ENCODE data around the gene C12orf76. TPM values are rescaled to one million over a fixed set of nuclear protein-coding genes. Genes with fewer than 3 reads are reported as not detected.

The C12orf76 gene
- total and polyA plus RNA-seq, 2 of the 4 experiments (the other 2 are of a cell fraction): 5.0 to 7.1 TPM

DNA sequence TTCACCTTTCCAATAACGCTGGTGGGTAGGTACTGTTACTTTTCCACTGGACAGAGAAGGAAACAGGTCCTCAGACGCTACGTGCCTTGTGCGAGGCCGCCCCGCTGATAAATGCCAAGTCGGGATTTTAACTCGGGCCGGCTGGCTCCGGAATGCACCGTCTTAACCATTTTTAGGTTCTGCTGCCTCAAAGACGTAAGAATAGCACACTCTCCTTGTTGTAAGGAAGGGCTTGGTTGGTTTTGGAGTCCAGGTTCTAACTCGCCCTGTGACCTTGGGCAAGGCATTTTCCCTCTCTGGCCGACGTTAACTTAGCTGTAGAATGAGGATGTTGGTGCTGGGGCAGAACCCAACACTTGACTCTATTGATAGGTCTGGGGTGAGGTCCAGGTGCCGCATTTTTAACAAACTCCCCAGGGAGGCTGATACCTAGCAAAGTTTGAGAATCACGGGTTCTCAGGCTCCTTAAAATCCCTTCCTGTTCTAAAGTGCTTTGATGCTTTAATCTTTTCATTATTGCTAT lies 48.3 kb downstream of the C12orf76 start:
- ChIA-PET POLR2A (ENCODE audit: unreplicated experiment) (interaction anchor here (0.6 kb wide), 1 partner anchor 92 kb away, joined by 3 read pairs; no protein-coding TSS in a partner anchor), CTCF (no interaction called here)
- peaks cover 18 to 40% of the 10 kb centered on the region in 2 experiments; a peak in 3 of 4 replicates for H3K79me1 ChIP-seq (ENCODE audit: low read depth in 1 of 2, low read length in 2 of 2)
- H4K5ac ChIP-seq (ENCODE audit: low read depth, low read length): peak overlapping the region; percentile 68
- BruUV-seq (replicated peaks): no TSS peak
- peak overlapping the region; percentile 87 for H3K27ac ChIP-seq (ENCODE audit: insufficient read depth, low read length)
- TF ChIP-seq MAZ (IDR thresholded peaks at IDR 0.05; ENCODE audit: borderline replicate concordance, low read depth, low read length): no peak
- no peak for TF ChIP-seq RFX5 (IDR thresholded peaks at IDR 0.05; ENCODE audit: low read depth, low read length)
- TF ChIP-seq BHLHE40 (IDR thresholded peaks at IDR 0.05; ENCODE audit: low read depth, low read length): no peak
- no peak for TF ChIP-seq CTCF (conservative IDR thresholded peaks at IDR 0.05; ENCODE audit: low read depth, low read length)
- no peak for TF ChIP-seq USF2 (IDR thresholded peaks at IDR 0.05; ENCODE audit: low read depth, low read length)
- no peak for TF ChIP-seq MXI1 (IDR thresholded peaks at IDR 0.05; ENCODE audit: borderline replicate concordance, low read depth, low read length)
- TF ChIP-seq CHD1 (IDR thresholded peaks at IDR 0.05; ENCODE audit: low read depth, low read length): no peak
- no peak for TF ChIP-seq NFE2L2 (IDR thresholded peaks at IDR 0.05; ENCODE audit: low read depth, low read length)
- TF ChIP-seq, protein P1, sequence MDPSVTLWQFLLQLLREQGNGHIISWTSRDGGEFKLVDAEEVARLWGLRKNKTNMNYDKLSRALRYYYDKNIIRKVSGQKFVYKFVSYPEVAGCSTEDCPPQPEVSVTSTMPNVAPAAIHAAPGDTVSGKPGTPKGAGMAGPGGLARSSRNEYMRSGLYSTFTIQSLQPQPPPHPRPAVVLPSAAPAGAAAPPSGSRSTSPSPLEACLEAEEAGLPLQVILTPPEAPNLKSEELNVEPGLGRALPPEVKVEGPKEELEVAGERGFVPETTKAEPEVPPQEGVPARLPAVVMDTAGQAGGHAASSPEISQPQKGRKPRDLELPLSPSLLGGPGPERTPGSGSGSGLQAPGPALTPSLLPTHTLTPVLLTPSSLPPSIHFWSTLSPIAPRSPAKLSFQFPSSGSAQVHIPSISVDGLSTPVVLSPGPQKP (IDR thresholded peaks at IDR 0.05; ENCODE audit: borderline replicate concordance, low read depth, low read length): no peak
- no peak for TF ChIP-seq POLR2A (IDR thresholded peaks at IDR 0.05; ENCODE audit: low read depth, low read length)
- no peak for TF ChIP-seq SMC3 (IDR thresholded peaks at IDR 0.05; ENCODE audit: low read depth, low read length)
- TF ChIP-seq CEBPB (IDR thresholded peaks at IDR 0.05; ENCODE audit: low read depth, low read length): no peak
- TF ChIP-seq MAFK (IDR thresholded peaks at IDR 0.05; ENCODE audit: low read depth, low read length): no peak
- no peak for TF ChIP-seq RAD21 (IDR thresholded peaks at IDR 0.05; ENCODE audit: low read length)
- TF ChIP-seq RCOR1 (IDR thresholded peaks at IDR 0.05; ENCODE audit: insufficient replicate concordance, low read length): no peak
- TF ChIP-seq FOS (IDR thresholded peaks at IDR 0.05; ENCODE audit: low read depth, low read length): no peak
- DNase-seq: no peak
- H3K9ac ChIP-seq (ENCODE audit: low read depth, low read length): peak overlapping the region; percentile 97
- H3K4me1 ChIP-seq (ENCODE audit: control insufficient read depth, insufficient read depth, low read length): peaks cover 15% of the 10 kb centered on the region
- H4K20me1 ChIP-seq (ENCODE audit: insufficient read depth, low read length): peaks cover 29% of the 10 kb centered on the region
- H3K36me3 ChIP-seq (ENCODE audit: control insufficient read depth, insufficient read depth, low read length): peaks cover 8% of the 10 kb centered on the region
- no CpG with 5 or more reads among the region's 17 CpGs for WGBS, 2 experiments (ENCODE audit: extremely low coverage in 2 of 2, insufficient read length in 1 of 2)
- H3K4me3 ChIP-seq (ENCODE audit: insufficient read depth, low read depth, low read length): peak overlapping the region; percentile 64
- peak overlapping the region; percentile 99 for H3K56ac ChIP-seq (ENCODE audit: extremely low read depth, insufficient read depth, low read length)
- ATAC-seq (ENCODE audit: low read depth): no peak
- H4K8ac ChIP-seq (ENCODE audit: low read depth in 2 of 2, low read length in 2 of 2): peak overlapping the region; percentile 80 to 84
- peak overlapping the region; percentile 97 for H3K4ac ChIP-seq (ENCODE audit: low read depth, low read length)
- in situ Hi-C loops (cut with MboI; ENCODE audit: low sequenced_read_pairs): no loop called here
- peak overlapping the region; percentile 45 for H2BK20ac ChIP-seq (ENCODE audit: low read depth, low read length)
- no peaks in the 10 kb centered on the region for H3K9me3 ChIP-seq (ENCODE audit: control insufficient read depth, insufficient read depth, low read length)
- peak overlapping the region; percentile 79; the same call in 2 of the 3 replicates for H2BK15ac ChIP-seq (ENCODE audit: low read depth, low read length)
- peak overlapping the region; percentile 93 for H4K91ac ChIP-seq (ENCODE audit: insufficient read depth, low read depth, low read length)
- H3K9me1 ChIP-seq (ENCODE audit: insufficient read depth, low read length): peaks cover 14% of the 10 kb centered on the region
- peak overlapping the region; percentile 100 for H3K23ac ChIP-seq (ENCODE audit: low read depth, low read length)
- intact Hi-C loops (cut with micrococcal nuclease): loop anchor here (5.0 kb wide), 2 partner anchors 53 to 68 kb away; no protein-coding TSS in a partner anchor
- peak overlapping the region; percentile 98 for H2AK5ac ChIP-seq (ENCODE audit: low read depth, low read length)
- H2BK5ac ChIP-seq (ENCODE audit: low read depth, low read length, poor library complexity, severe bottlenecking): peak overlapping the region; percentile 99
- H3K18ac ChIP-seq (ENCODE audit: low read depth, low read length): peak overlapping the region; percentile 61
- peak overlapping the region; percentile 60 for H2AFZ ChIP-seq (replicated peaks; ENCODE audit: low read length, poor library complexity)
- no peaks in the 10 kb centered on the region for H3K27me3 ChIP-seq (ENCODE audit: control insufficient read depth, insufficient read depth, low read length)
- peak overlapping the region; percentile 86 for H3K4me2 ChIP-seq (ENCODE audit: low read depth, low read length)
- dilution Hi-C loops (cut with HindIII; ENCODE audit: low sequenced_read_pairs, unreplicated experiment): no loop called here
- peak overlapping the region; percentile 97 for H3K14ac ChIP-seq (replicated peaks; ENCODE audit: low read depth, low read length)
- peak overlapping the region; percentile 96 for H2AK9ac ChIP-seq (replicated peaks; ENCODE audit: low read depth, low read length, poor library complexity)
- H2BK120ac ChIP-seq (ENCODE audit: low read depth, low read length): peak overlapping the region; percentile 89
